Mesenchymal stem cell (in vitro differentiated cells and primary cell): Measurements from ENCODE around the gene PLS1.

ENCODE experiments used
- DNase-seq: peaks from one replicate; pipeline ENCODE4 v3.0.0-alpha.2; 2013
- H2AFZ ChIP-seq: one replicate; pipeline ENCODE4 v1.6.1; 2013; ENCODE audit warnings: low read depth, mild to moderate bottlenecking, control low read depth, inconsistent platforms, low read length, moderate library complexity
- H2AK5ac ChIP-seq: 2 replicates; pipeline ENCODE4 v1.6.1; 2013; ENCODE audit warnings: low read length, moderate library complexity, mild to moderate bottlenecking, inconsistent platforms; ENCODE audit not compliant: severe bottlenecking
- H2BK120ac ChIP-seq: one replicate; pipeline ENCODE4 v1.6.1; 2013; ENCODE audit warnings: low read depth, mild to moderate bottlenecking, inconsistent platforms, low read length, moderate library complexity
- H2BK12ac ChIP-seq, 2 experiments: one replicate each; pipeline ENCODE4 v1.6.1; 2013; ENCODE audit warnings: inconsistent platforms in 2 of 2, low read length in 2 of 2, mild to moderate bottlenecking in 2 of 2, moderate library complexity in 2 of 2, control low read depth in 1 of 2
- H2BK15ac ChIP-seq: one replicate; pipeline ENCODE4 v1.6.1; 2013; ENCODE audit warnings: mild to moderate bottlenecking, low read depth, inconsistent platforms; ENCODE audit not compliant: poor library complexity, severe bottlenecking
- H2BK5ac ChIP-seq: 2 replicates; pipeline ENCODE4 v1.6.1; 2013; ENCODE audit warnings: low read depth, mild to moderate bottlenecking, low read length, control low read depth, inconsistent platforms; ENCODE audit not compliant: poor library complexity, severe bottlenecking
- H3K14ac ChIP-seq, 2 experiments: one replicate each; pipeline ENCODE4 v1.6.1; 2013; ENCODE audit warnings: inconsistent platforms in 2 of 2, low read length in 2 of 2, control low read depth in 1 of 2, mild to moderate bottlenecking in 1 of 2, moderate library complexity in 1 of 2
- H3K18ac ChIP-seq, 2 experiments: one replicate each; pipeline ENCODE4 v1.6.1; 2013; ENCODE audit warnings: inconsistent platforms in 2 of 2, low read length in 2 of 2, control low read depth in 1 of 2, low read depth in 1 of 2, mild to moderate bottlenecking in 1 of 2
- H3K23ac ChIP-seq, 2 experiments: one replicate each; pipeline ENCODE4 v1.6.1; 2013; ENCODE audit warnings: inconsistent platforms in 2 of 2, low read length in 2 of 2, mild to moderate bottlenecking in 2 of 2, moderate library complexity in 2 of 2, control low read depth in 1 of 2
- H3K27ac ChIP-seq: 2 replicates; pipeline ENCODE4 v1.5.1; 2013; ENCODE audit warnings: mild to moderate bottlenecking, moderate library complexity, low read length, control low read depth, inconsistent platforms; ENCODE audit not compliant: poor library complexity, severe bottlenecking
- H3K27me3 ChIP-seq, 2 experiments: 2 replicates each; pipeline versions ENCODE4 v1.6.1 to v1.7.0; 2013; ENCODE audit warnings: low read length in 2 of 2, mild to moderate bottlenecking in 2 of 2, moderate library complexity in 2 of 2, control low read depth in 1 of 2, inconsistent platforms in 1 of 2; ENCODE audit not compliant: control insufficient read depth in 1 of 2, insufficient read depth in 1 of 2
- H3K36me3 ChIP-seq, 2 experiments: 2 replicates each; pipeline versions ENCODE4 v1.6.1 to v1.7.0; 2013; ENCODE audit warnings: low read length in 2 of 2, control low read depth in 1 of 2, inconsistent platforms in 1 of 2, low read depth in 1 of 2, mild to moderate bottlenecking in 1 of 2; ENCODE audit not compliant: insufficient read depth in 2 of 2, control insufficient read depth in 1 of 2
- H3K4ac ChIP-seq, 2 experiments: one replicate each; pipeline ENCODE4 v1.6.1; 2013; ENCODE audit warnings: inconsistent platforms in 2 of 2, low read length in 2 of 2, mild to moderate bottlenecking in 2 of 2, moderate library complexity in 2 of 2, control low read depth in 1 of 2, low read depth in 1 of 2
- H3K4me1 ChIP-seq: 2 replicates; pipeline ENCODE4 v1.6.1; 2013; ENCODE audit warnings: low read depth, low read length, control low read depth; ENCODE audit not compliant: control insufficient read depth, insufficient read depth
- H3K4me2 ChIP-seq: 2 replicates; pipeline ENCODE4 v1.6.1; 2013; ENCODE audit warnings: low read length, mild to moderate bottlenecking, inconsistent platforms; ENCODE audit not compliant: poor library complexity, severe bottlenecking
- H3K4me3 ChIP-seq, 2 experiments: 2 replicates each; pipeline versions ENCODE4 v1.5.1 to v1.7.0; 2013; ENCODE audit warnings: low read length in 2 of 2, mild to moderate bottlenecking in 2 of 2, control low read depth in 1 of 2, low read depth in 1 of 2; ENCODE audit not compliant: insufficient read depth in 1 of 2
- H3K79me1 ChIP-seq: replicated peaks from 2 replicates; pipeline ENCODE4 v1.6.1; 2013; ENCODE audit warnings: mild to moderate bottlenecking, control low read depth, low read length, inconsistent platforms; ENCODE audit not compliant: poor library complexity, severe bottlenecking
- H3K9ac ChIP-seq: 2 replicates; pipeline ENCODE4 v1.7.0; 2013; ENCODE audit warnings: mild to moderate bottlenecking, low read length, moderate library complexity
- H3K9me3 ChIP-seq: 2 replicates; pipeline ENCODE4 v1.7.0; 2013; ENCODE audit warnings: mild to moderate bottlenecking, low read length; ENCODE audit not compliant: control insufficient read depth
- H4K8ac ChIP-seq: one replicate; pipeline ENCODE4 v1.6.1; 2013; ENCODE audit warnings: inconsistent platforms, mild to moderate bottlenecking, low read length, moderate library complexity
- H4K91ac ChIP-seq: one replicate; pipeline ENCODE4 v1.6.1; 2013; ENCODE audit warnings: mild to moderate bottlenecking, low read length, inconsistent platforms
- WGBS: methylation state at CpG from one replicate; pipeline ENCODE4 v1.1.7; 2013; ENCODE audit warnings: mixed read lengths; 5-methylcytosine and 5-hydroxymethylcytosine counted together

The PLS1 gene

DNA sequence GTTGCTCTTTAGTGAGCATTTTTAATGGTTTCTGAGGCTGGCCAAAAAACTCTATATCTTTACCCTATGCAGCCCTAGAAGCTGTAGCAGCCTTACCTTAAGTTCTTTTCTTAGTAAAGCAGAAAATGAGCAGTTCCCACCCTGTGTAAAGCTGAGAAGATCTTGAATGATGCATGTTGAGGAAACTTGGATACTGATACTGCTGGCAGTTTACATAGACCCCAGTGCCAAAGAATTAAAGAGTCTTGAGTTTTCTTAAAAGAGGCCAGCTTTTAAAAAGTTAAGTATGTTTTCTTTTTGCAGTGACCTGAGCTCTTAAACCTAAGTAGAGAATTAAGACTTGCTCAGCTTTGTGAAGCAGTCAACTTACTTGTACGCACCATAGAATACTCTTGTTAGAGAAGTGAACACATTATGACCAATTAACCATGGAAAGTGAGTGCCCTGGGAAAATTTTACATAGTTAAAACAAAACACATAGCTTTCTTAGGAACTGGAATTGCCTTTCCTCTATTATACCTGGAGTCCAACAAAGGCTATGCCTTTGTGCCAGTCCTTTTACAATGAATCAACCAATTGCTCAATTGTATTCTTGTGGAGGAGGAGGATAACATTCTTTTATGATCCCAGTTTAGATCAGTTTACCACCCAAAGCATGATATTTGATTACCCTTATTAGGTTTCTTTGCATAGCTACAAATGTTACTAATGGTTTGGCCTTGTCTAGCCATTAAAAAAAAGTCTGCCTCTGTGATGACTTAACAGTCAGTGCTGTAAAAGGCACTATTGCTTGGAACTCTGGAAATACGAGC is 28.4 kb downstream of the PLS1 start:
- no peak overlapping the region for H3K18ac ChIP-seq
- H3K79me1 ChIP-seq: peaks cover 15% of the 10 kb centered on the region
- H2BK12ac ChIP-seq: no peak overlapping the region
- H4K8ac ChIP-seq: no peak overlapping the region
- no peak overlapping the region for H3K4me2 ChIP-seq
- no peaks in the 10 kb centered on the region for H3K9me3 ChIP-seq
- H3K9ac ChIP-seq: no peak overlapping the region
- H2AFZ ChIP-seq: no peak overlapping the region
- no peaks in the 10 kb centered on the region for H3K4me1 ChIP-seq
- H2BK5ac ChIP-seq: no peak overlapping the region
- no peak overlapping the region for H3K4ac ChIP-seq
- no peak overlapping the region for H3K4me3 ChIP-seq
- no peaks in the 10 kb centered on the region for H3K27me3 ChIP-seq
- H3K36me3 ChIP-seq: no peaks in the 10 kb centered on the region
- H3K23ac ChIP-seq: no peak overlapping the region
- no peak overlapping the region for H3K27ac ChIP-seq
- H2AK5ac ChIP-seq: no peak overlapping the region
- no peak overlapping the region for H2BK15ac ChIP-seq
- no peak overlapping the region for H4K91ac ChIP-seq
- no peak for DNase-seq
- WGBS: 68% methylated on average over 2 of the region's 2 CpGs
- no peak overlapping the region for H2BK120ac ChIP-seq
- H3K14ac ChIP-seq: no peak overlapping the region

DNA sequence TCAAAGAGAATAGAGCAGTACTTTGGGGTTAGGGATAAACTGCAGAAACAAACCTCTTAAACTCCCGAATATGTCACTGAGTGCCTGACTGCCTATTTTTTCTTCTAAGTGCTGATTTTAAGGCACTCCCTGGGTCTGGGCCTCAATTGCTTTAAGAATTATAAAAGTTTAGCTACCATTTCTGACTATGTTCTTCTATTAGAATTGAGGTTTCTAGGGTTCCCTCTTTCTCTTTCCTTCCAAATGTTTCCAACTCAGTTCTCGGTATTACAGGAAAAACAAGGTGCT is 28.9 kb downstream of the PLS1 start:
- Histone ChIP-seq H3K27ac (no peak overlapping the region), H3K4me2 (no peak overlapping the region), H3K4me1 (peaks cover 2% of the 10 kb centered on the region), H4K8ac (no peak overlapping the region), H4K91ac (no peak overlapping the region), H3K4ac (no peak overlapping the region), H3K4me3 (no peak overlapping the region), H3K79me1 (peaks cover 15% of the 10 kb centered on the region), H3K9ac (no peak overlapping the region), H3K27me3 (no peaks in the 10 kb centered on the region), H2AFZ (no peak overlapping the region), H3K14ac (no peak overlapping the region), H2BK12ac (no peak overlapping the region), H2BK120ac (no peak overlapping the region), H3K18ac (no peak overlapping the region), H3K23ac (no peak overlapping the region), H3K9me3 (no peaks in the 10 kb centered on the region), H2BK5ac (no peak overlapping the region), H2AK5ac (no peak overlapping the region), H2BK15ac (no peak overlapping the region), H3K36me3 (no peaks in the 10 kb centered on the region)
- DNase-seq: no peak
- 100% methylated on average over 1 of the region's 2 CpGs for WGBS

DNA sequence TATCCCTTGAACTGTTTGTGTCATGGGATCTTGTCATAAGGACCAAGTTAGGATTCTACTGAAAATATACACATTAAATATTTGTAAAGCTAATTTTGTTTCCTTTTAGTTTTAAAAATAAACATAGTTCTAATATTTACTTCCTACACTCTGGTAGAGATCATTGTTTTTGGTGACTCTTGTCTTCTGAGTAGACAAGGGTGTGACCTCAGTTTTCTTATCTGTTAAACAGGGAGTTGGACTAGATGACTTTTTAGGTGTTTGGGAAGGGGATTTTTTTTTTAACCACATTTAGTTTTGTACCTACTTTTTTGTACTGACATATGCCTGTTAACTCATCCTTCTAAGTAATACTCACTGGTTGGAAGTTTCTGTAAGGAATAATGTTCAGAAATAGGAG is 30.8 kb downstream of the PLS1 start:
- no peak for DNase-seq
- Histone ChIP-seq H4K8ac (no peak overlapping the region), H3K79me1 (peaks cover 9% of the 10 kb centered on the region), H4K91ac (no peak overlapping the region), H3K4me2 (no peak overlapping the region), H3K4ac (no peak overlapping the region), H3K9ac (no peak overlapping the region), H2AK5ac (no peak overlapping the region), H3K23ac (no peak overlapping the region), H3K4me3 (no peak overlapping the region), H3K36me3 (no peaks in the 10 kb centered on the region), H3K18ac (no peak overlapping the region), H2BK120ac (no peak overlapping the region), H3K27ac (no peak overlapping the region), H3K9me3 (no peaks in the 10 kb centered on the region), H2BK15ac (no peak overlapping the region), H3K4me1 (peaks cover 2% of the 10 kb centered on the region), H2AFZ (no peak overlapping the region), H2BK5ac (no peak overlapping the region), H3K27me3 (no peaks in the 10 kb centered on the region), H3K14ac (no peak overlapping the region), H2BK12ac (no peak overlapping the region)

DNA sequence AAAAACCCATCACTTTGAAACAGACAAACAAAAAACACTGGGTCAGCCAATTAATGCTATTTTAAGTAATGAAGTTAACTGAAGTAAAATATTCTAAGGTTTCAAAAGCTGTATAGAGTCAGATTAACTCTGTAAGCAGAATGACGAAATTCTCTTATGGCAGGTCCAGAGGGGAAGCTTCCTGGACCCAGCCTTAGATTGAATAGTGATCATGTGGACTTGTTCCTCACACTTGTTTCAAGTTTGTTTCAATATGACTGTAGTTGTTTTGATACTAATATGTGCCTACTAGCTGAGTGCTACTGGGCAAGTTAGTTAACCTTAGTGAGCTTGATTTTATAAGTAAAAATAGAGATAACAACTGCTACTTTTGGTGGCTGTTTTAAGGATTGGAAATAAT is 32.6 kb downstream of the PLS1 start:
- Histone ChIP-seq H3K18ac (no peak overlapping the region), H3K23ac (no peak overlapping the region), H3K79me1 (peaks cover 9% of the 10 kb centered on the region), H3K4me2 (no peak overlapping the region), H2AK5ac (no peak overlapping the region), H3K36me3 (no peaks in the 10 kb centered on the region), H3K4me3 (no peak overlapping the region), H2BK15ac (no peak overlapping the region), H3K9ac (no peak overlapping the region), H3K4ac (no peak overlapping the region), H3K27me3 (no peaks in the 10 kb centered on the region), H2BK12ac (no peak overlapping the region), H4K8ac (no peak overlapping the region), H2AFZ (no peak overlapping the region), H3K14ac (no peak overlapping the region), H3K9me3 (no peaks in the 10 kb centered on the region), H3K4me1 (peaks cover 2% of the 10 kb centered on the region), H3K27ac (no peak overlapping the region), H2BK5ac (no peak overlapping the region), H4K91ac (no peak overlapping the region), H2BK120ac (no peak overlapping the region)
- WGBS: 90% methylated on average over 1 of the region's 1 CpG
- DNase-seq: no peak
